Adrenal gland (tissue), 5 donors: ENCODE data around the gene MFSD2A.
"Not testable (repeated sequence)": the region's sequence is repeated elsewhere in the genome, so short reads cannot be mapped to it uniquely, and the experiment has no call there.

Experiments used
- POLR2A ChIP-seq, 2 donors: fragments of 450-650 bp; IDR thresholded peaks; one replicate each; pipeline ENCODE4 v1.6.1; 2017; ENCODE audit warnings: antibody characterized with exemption in 2 of 2, mild to moderate bottlenecking in 2 of 2, moderate library complexity in 1 of 2
- TF ChIP-seq, protein P1 (sequence below), 6 experiments: fragments of 450-650 bp in 4 of 6; fragments of 200-600 bp in 2 of 6; sonication (generic) in 1 of 6; IDR thresholded peaks; 1 replicate in 5 of 6; 2 replicates in 1 of 6; pipeline versions ENCODE4 v1.5.1 to v1.8.0; 2016 to 2021; ENCODE audit warnings: antibody characterized with exemption in 6 of 6, mild to moderate bottlenecking in 2 of 6, moderate library complexity in 1 of 6
- donor health status: DM: no; HTN: no; CAD: no.

GRCh38 chr1:39962964-39963363, 8.0 kb downstream of the MFSD2A start:
- TF ChIP-seq, protein P1, sequence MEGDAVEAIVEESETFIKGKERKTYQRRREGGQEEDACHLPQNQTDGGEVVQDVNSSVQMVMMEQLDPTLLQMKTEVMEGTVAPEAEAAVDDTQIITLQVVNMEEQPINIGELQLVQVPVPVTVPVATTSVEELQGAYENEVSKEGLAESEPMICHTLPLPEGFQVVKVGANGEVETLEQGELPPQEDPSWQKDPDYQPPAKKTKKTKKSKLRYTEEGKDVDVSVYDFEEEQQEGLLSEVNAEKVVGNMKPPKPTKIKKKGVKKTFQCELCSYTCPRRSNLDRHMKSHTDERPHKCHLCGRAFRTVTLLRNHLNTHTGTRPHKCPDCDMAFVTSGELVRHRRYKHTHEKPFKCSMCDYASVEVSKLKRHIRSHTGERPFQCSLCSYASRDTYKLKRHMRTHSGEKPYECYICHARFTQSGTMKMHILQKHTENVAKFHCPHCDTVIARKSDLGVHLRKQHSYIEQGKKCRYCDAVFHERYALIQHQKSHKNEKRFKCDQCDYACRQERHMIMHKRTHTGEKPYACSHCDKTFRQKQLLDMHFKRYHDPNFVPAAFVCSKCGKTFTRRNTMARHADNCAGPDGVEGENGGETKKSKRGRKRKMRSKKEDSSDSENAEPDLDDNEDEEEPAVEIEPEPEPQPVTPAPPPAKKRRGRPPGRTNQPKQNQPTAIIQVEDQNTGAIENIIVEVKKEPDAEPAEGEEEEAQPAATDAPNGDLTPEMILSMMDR (IDR thresholded peaks at IDR 0.05) = not testable (repeated sequence)
- not testable (repeated sequence) for TF ChIP-seq POLR2A (IDR thresholded peaks at IDR 0.05)
